Activated effector memory CD4-positive, alpha-beta T cell treated with Interleukin-2 at 50 U/mL for 16 hours (primary cell): ENCODE data around the gene CD59.
"Not testable (repeated sequence)": the region's sequence is repeated elsewhere in the genome, so short reads cannot be mapped to it uniquely, and the experiment has no call there.

ENCODE experiments used
- DNase-seq: peaks from one replicate; pipeline ENCODE4 v3.0.0-alpha.2; 2020

The CD59 gene

GRCh38 chr11:33713151-33713855, 22.9 kb downstream of the CD59 start:
- no peak for DNase-seq

- no peak for DNase-seq
Observed at GRCh38 chr11:33712436-33712835, 23.8 kb downstream of the CD59 start.

GRCh38 chr11:33709466-33709865, 26.8 kb downstream of the CD59 start:
- no peak for DNase-seq

GRCh38 chr11:33708985-33709384, 27.2 kb downstream of the CD59 start:
- DNase-seq = no peak

GRCh38 chr11:33707831-33708230, 28.4 kb downstream of the CD59 start:
- not testable (repeated sequence) for DNase-seq

- DNase-seq = no peak
Observed at GRCh38 chr11:33706966-33707365, 29.3 kb downstream of the CD59 start.

- no peak for DNase-seq
Observed at GRCh38 chr11:33706546-33706945, 29.7 kb downstream of the CD59 start.

- DNase-seq = no peak
Observed at GRCh38 chr11:33704240-33705002, 31.8 kb downstream of the CD59 start.

GRCh38 chr11:33703788-33704187, 32.4 kb downstream of the CD59 start:
- no peak for DNase-seq

GRCh38 chr11:33703234-33703633, 33.0 kb downstream of the CD59 start:
- no peak for DNase-seq

GRCh38 chr11:33701302-33702230, 34.7 kb downstream of the CD59 start:
- no peak for DNase-seq

GRCh38 chr11:33700502-33701271, 35.5 kb downstream of the CD59 start, which contains the start of gene C11orf91:
Gene C11orf91, minus strand, starts transcription at chr11:33700826. Its CDS starts 86 bp downstream, at chr11:33700740.
- DNase-seq = peak; percentile 93

GRCh38 chr11:33700063-33700501, 36.1 kb downstream of the CD59 start:
- DNase-seq = no peak

- no peak for DNase-seq
Observed at GRCh38 chr11:33699515-33700062, 36.6 kb downstream of the CD59 start.

GRCh38 chr11:33698921-33699320, 37.3 kb downstream of the CD59 start:
- DNase-seq = no peak

GRCh38 chr11:33697997-33698396, 38.2 kb downstream of the CD59 start:
- DNase-seq = no peak

GRCh38 chr11:33696931-33697638, 39.1 kb downstream of the CD59 start:
- DNase-seq = no peak

- DNase-seq = no peak
Observed at GRCh38 chr11:33696411-33696810, 39.8 kb downstream of the CD59 start.

- no peak for DNase-seq
Observed at GRCh38 chr11:33695051-33695566, 41.1 kb downstream of the CD59 start.

- no peak for DNase-seq
Observed at GRCh38 chr11:33694346-33695050, 41.7 kb downstream of the CD59 start.
